ENCODE results near the gene FAM221A. TPM values are rescaled to one million over a fixed set of nuclear protein-coding genes. Genes with fewer than 3 reads are reported as not detected.

The FAM221A gene
- total and polyA plus RNA-seq, 2 experiments from 2014 or later = 8.3 to 10.0 TPM

DNA sequence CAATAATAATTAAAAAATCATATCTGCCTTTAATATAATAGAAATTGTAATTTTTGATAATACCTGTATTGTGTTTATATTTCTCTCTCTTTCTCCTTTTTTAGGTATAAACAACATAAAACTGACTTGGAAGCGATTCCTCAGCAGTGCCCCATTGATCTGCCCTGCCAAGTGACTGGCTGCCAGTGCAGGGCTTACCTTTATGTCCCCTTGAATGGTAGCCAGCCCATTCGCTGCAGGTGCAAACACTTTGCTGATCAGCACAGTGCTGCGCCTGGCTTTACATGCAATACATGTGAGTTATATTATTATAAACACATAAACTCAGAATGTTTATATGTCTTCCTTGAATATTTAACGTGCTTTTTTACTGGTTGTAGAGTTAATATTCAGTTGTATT, 9.2 kb downstream of the FAM221A start:
- TF ChIP-seq CTCF (IDR thresholded peaks at IDR 0.05; ENCODE audit: low read depth, low read length) = no peak
- DNase-seq (ENCODE audit: low read depth in 1 of 2, low spot score in 1 of 2) = no peak
- Histone ChIP-seq H3K27ac (no peak overlapping the region), H3K4me3 (no peak overlapping the region), H3K36me3 (no peaks in the 10 kb centered on the region), H3K27me3 (no peaks in the 10 kb centered on the region), H3K9me3 (ENCODE audit: low read depth) (no peaks in the 10 kb centered on the region), H3K4me1 (ENCODE audit: low read depth) (no peaks in the 10 kb centered on the region)

GRCh38 chr7:23691320-23691719, 11.3 kb downstream of the FAM221A start:
- H3K4me3 ChIP-seq = no peak overlapping the region
- H3K36me3 ChIP-seq = no peaks in the 10 kb centered on the region
- no peaks in the 10 kb centered on the region for H3K4me1 ChIP-seq (ENCODE audit: low read depth)
- no peaks in the 10 kb centered on the region for H3K9me3 ChIP-seq (ENCODE audit: low read depth)
- DNase-seq (ENCODE audit: low read depth in 1 of 2, low spot score in 1 of 2) = no peak
- no peak for TF ChIP-seq CTCF (IDR thresholded peaks at IDR 0.05; ENCODE audit: low read depth, low read length)
- no peaks in the 10 kb centered on the region for H3K27me3 ChIP-seq
- no peak overlapping the region for H3K27ac ChIP-seq

GRCh38 chr7:23693224-23693623, 13.2 kb downstream of the FAM221A start:
- DNase-seq (ENCODE audit: low read depth in 1 of 2, low spot score in 1 of 2) = no peak
- no peaks in the 10 kb centered on the region for H3K4me1 ChIP-seq (ENCODE audit: low read depth)
- no peak for TF ChIP-seq CTCF (IDR thresholded peaks at IDR 0.05; ENCODE audit: low read depth, low read length)

DNA sequence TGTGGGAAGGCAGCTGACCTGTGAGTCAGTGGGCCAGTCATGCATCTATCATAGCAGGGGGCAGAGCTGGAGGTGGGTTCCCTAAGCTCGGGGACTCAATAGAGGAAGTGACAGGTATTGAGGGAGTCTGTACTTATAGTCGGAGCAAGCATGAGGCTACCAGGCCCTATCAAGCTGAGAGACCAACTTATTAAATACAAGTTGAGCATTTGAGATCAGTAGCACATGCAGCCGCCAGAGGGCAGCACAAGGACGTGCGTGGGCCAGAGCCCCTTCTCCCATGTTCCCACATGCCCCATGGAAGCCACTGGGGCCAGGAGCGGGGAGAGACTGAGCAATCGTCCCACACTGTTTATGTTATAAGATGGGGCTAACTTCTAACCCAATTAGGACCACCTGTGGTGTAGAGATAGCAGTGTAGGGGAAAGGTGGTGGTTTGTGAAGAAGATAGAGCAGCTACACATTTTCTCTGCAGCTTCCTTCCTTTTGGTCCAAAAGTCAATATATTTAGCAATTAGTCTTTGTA, 17.0 kb downstream of the FAM221A start:
- Histone ChIP-seq H3K36me3 (no peaks in the 10 kb centered on the region), H3K9me3 (ENCODE audit: low read depth) (no peaks in the 10 kb centered on the region), H3K27ac (no peak overlapping the region), H3K27me3 (no peaks in the 10 kb centered on the region), H3K4me3 (no peak overlapping the region), H3K4me1 (ENCODE audit: low read depth) (no peaks in the 10 kb centered on the region)
- peak; percentile 72 to 73 for DNase-seq (ENCODE audit: low read depth in 1 of 2, low spot score in 1 of 2)
- peak; percentile 73 for TF ChIP-seq CTCF (IDR thresholded peaks at IDR 0.05; ENCODE audit: low read depth, low read length)

More at GRCh38 chr7:23693224-23693623, 13.2 kb downstream of the FAM221A start:
- Histone ChIP-seq H3K27me3 (no peaks in the 10 kb centered on the region), H3K36me3 (no peaks in the 10 kb centered on the region), H3K27ac (no peak overlapping the region), H3K4me3 (no peak overlapping the region), H3K9me3 (ENCODE audit: low read depth) (no peaks in the 10 kb centered on the region)

GRCh38 chr7:23698822-23699221, 18.8 kb downstream of the FAM221A start:
- H3K27ac ChIP-seq = no peak overlapping the region
- H3K36me3 ChIP-seq = peaks cover 2% of the 10 kb centered on the region
- no peak overlapping the region for H3K4me3 ChIP-seq
- H3K27me3 ChIP-seq = no peaks in the 10 kb centered on the region
- H3K9me3 ChIP-seq (ENCODE audit: low read depth) = no peaks in the 10 kb centered on the region
- no peak for TF ChIP-seq CTCF (IDR thresholded peaks at IDR 0.05; ENCODE audit: low read depth, low read length)
- no peak for DNase-seq (ENCODE audit: low read depth in 1 of 2, low spot score in 1 of 2)
- no peaks in the 10 kb centered on the region for H3K4me1 ChIP-seq (ENCODE audit: low read depth)

GRCh38 chr7:23700046-23700445, 20.0 kb downstream of the FAM221A start:
- Histone ChIP-seq H3K9me3 (ENCODE audit: low read depth) (no peaks in the 10 kb centered on the region), H3K27ac (no peak overlapping the region), H3K4me1 (ENCODE audit: low read depth) (no peaks in the 10 kb centered on the region), H3K4me3 (no peak overlapping the region), H3K36me3 (peaks cover 2% of the 10 kb centered on the region), H3K27me3 (no peaks in the 10 kb centered on the region)
- no peak for TF ChIP-seq CTCF (IDR thresholded peaks at IDR 0.05; ENCODE audit: low read depth, low read length)
- no peak for DNase-seq (ENCODE audit: low read depth in 1 of 2, low spot score in 1 of 2)
